NCI-H128 (cell line): ENCODE data around the gene SCARB1.
A peak's percentile ranks its signal among the peaks of the same experiment; 100 is the strongest.

Source experiments
- DNase-seq: peaks from one replicate; lab custom pipeline; 2025; ENCODE audit not compliant: unreplicated experiment; lab: John Stamatoyannopoulos, UW

SCARB1 gene

GRCh38 chr12:124746649-124747425 lies 116.8 kb downstream of the SCARB1 start:
- no peak for DNase-seq

GRCh38 chr12:124745891-124746570 lies 117.6 kb downstream of the SCARB1 start:
- DNase-seq = peak; percentile 45

GRCh38 chr12:124745465-124745890 lies 118.2 kb downstream of the SCARB1 start:
- no peak for DNase-seq

GRCh38 chr12:124744659-124745464 lies 118.8 kb downstream of the SCARB1 start:
- no peak for DNase-seq

GRCh38 chr12:124744273-124744640 lies 119.4 kb downstream of the SCARB1 start:
- no peak for DNase-seq

- DNase-seq = no peak
Observed at GRCh38 chr12:124743479-124744272, 120.0 kb downstream of the SCARB1 start.

GRCh38 chr12:124742678-124743077 lies 121.0 kb downstream of the SCARB1 start:
- no peak for DNase-seq

- DNase-seq = no peak
Observed at GRCh38 chr12:124742111-124742510, 121.6 kb downstream of the SCARB1 start.

GRCh38 chr12:124741211-124741610 lies 122.5 kb downstream of the SCARB1 start:
- DNase-seq = no peak

GRCh38 chr12:124740691-124741137 lies 123.0 kb downstream of the SCARB1 start:
- no peak for DNase-seq

GRCh38 chr12:124739953-124740561 lies 123.6 kb downstream of the SCARB1 start:
- DNase-seq = no peak

GRCh38 chr12:124738636-124739467 lies 124.8 kb downstream of the SCARB1 start:
- no peak for DNase-seq

- DNase-seq = no peak
Observed at GRCh38 chr12:124737772-124738635, 125.7 kb downstream of the SCARB1 start.

GRCh38 chr12:124737040-124737419 lies 126.6 kb downstream of the SCARB1 start:
- no peak for DNase-seq

GRCh38 chr12:124736115-124737039 lies 127.3 kb downstream of the SCARB1 start:
- DNase-seq = no peak

GRCh38 chr12:124734224-124734788 lies 129.4 kb downstream of the SCARB1 start:
- no peak for DNase-seq

- no peak for DNase-seq
Observed at GRCh38 chr12:124733086-124733485, 130.6 kb downstream of the SCARB1 start.
